Thyroid gland (tissue), 4 donors: Measurements from ENCODE around the gene TES.

ENCODE experiments used
- POLR2A ChIP-seq, 2 donors: fragments of 450-650 bp; IDR thresholded peaks; one replicate each; pipeline ENCODE4 v1.6.1; 2017; ENCODE audit warnings: antibody characterized with exemption in 2 of 2, mild to moderate bottlenecking in 2 of 2, moderate library complexity in 1 of 2
- TF ChIP-seq, protein P1 (sequence below), 6 experiments: fragments of 200-600 bp in 3 of 6; fragments of 450-650 bp in 3 of 6; sonication (generic) in 3 of 6; IDR thresholded peaks; one replicate each; pipeline ENCODE4 v1.5.1; 2016 to 2019; ENCODE audit warnings: antibody characterized with exemption in 6 of 6, mild to moderate bottlenecking in 2 of 6, inconsistent platforms in 1 of 6, moderate library complexity in 1 of 6

DNA sequence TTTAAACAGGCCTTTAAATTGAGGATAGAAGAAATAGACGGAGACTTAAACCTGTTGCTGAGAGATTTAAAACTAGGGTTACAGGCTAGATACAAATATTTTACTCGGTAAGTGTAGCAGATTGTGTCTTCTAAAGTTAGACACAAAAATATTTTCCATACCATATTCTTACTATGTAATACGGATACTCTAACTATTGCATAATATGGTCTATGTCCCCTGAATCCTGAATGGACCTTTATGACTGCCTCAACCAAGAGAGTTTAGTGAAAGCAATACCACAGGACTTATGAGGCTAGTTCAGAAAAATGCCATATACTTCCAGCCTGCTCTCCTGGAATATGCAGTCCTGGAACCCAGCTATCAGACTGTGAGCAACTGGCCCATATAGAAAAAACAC is 13.4 kb upstream of the TES start:
- TF ChIP-seq, protein P1, sequence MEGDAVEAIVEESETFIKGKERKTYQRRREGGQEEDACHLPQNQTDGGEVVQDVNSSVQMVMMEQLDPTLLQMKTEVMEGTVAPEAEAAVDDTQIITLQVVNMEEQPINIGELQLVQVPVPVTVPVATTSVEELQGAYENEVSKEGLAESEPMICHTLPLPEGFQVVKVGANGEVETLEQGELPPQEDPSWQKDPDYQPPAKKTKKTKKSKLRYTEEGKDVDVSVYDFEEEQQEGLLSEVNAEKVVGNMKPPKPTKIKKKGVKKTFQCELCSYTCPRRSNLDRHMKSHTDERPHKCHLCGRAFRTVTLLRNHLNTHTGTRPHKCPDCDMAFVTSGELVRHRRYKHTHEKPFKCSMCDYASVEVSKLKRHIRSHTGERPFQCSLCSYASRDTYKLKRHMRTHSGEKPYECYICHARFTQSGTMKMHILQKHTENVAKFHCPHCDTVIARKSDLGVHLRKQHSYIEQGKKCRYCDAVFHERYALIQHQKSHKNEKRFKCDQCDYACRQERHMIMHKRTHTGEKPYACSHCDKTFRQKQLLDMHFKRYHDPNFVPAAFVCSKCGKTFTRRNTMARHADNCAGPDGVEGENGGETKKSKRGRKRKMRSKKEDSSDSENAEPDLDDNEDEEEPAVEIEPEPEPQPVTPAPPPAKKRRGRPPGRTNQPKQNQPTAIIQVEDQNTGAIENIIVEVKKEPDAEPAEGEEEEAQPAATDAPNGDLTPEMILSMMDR (IDR thresholded peaks at IDR 0.05): no peak
- TF ChIP-seq POLR2A (IDR thresholded peaks at IDR 0.05): no peak
